Right lobe of liver (tissue), 4 donors: Measurements from ENCODE around the gene APOC3.

Experiments used
- CTCF ChIP-seq, 4 donors: fragments of 200-600 bp in 3 of 4; fragments of 450-650 bp in 1 of 4; IDR thresholded peaks; one replicate each; pipeline versions ENCODE4 v1.5.1 to v1.8.0; 2016 to 2022; ENCODE audit warnings: antibody characterized with exemption in 4 of 4, mild to moderate bottlenecking in 2 of 4
- POLR2A ChIP-seq: fragments of 450-650 bp; IDR thresholded peaks from one replicate; pipeline ENCODE4 v1.6.1; 2017; ENCODE audit warnings: antibody characterized with exemption, mild to moderate bottlenecking
- donor health status: DM: no; HTN: no; CAD: no.
- donor health status: DM: no; HTN: no; CAD: no.
- donor health status: DM: no; HTN: yes; CAD: no.

GRCh38 chr11:116849060-116849459 lies 19.4 kb downstream of the APOC3 start:
- TF ChIP-seq CTCF (IDR thresholded peaks at IDR 0.05), result no peak
- no peak for TF ChIP-seq POLR2A
